Activated T-helper 1 cell treated with anti-CD3 and anti-CD28 coated beads, Interleukin-12 subunit alpha, Interleukin-12 subunit beta, Interleukin-2, Interleukin-4 antibody, amounts not matched to agents 30 ng/mL and 10 ng/mL and 1 ng/mL, durations not matched to agents 14 hours and 24 hours and 36 hours (primary cell): ENCODE measurements around the gene CT45A2. TPM values are rescaled to one million over a fixed set of nuclear protein-coding genes. Genes with fewer than 3 reads are reported as not detected.
"Not testable (repeated sequence)": the region's sequence is repeated elsewhere in the genome, so short reads cannot be mapped to it uniquely, and the experiment has no call there.

Experiments
- DNase-seq: peaks from one replicate; pipeline ENCODE4 v3.0.0; 2021; ENCODE audit warnings: low spot score
- H3K27ac Mint-ChIP-seq: one replicate; pipeline ENCODE4 v1.8.0; 2021; ENCODE audit warnings: mild to moderate bottlenecking, mixed read lengths
- H3K27me3 Mint-ChIP-seq: one replicate; pipeline ENCODE4 v1.8.0; 2022; ENCODE audit warnings: mild to moderate bottlenecking, moderate library complexity, mixed read lengths; ENCODE audit not compliant: insufficient read depth
- H3K36me3 Mint-ChIP-seq: one replicate; pipeline ENCODE4 v1.8.0; 2021; ENCODE audit warnings: low read depth, mixed read lengths
- H3K4me1 Mint-ChIP-seq: one replicate; pipeline ENCODE4 v1.8.0; 2021; ENCODE audit warnings: low read depth, mixed read lengths
- H3K4me3 Mint-ChIP-seq: one replicate; pipeline ENCODE4 v1.8.0; 2021; ENCODE audit warnings: mild to moderate bottlenecking, moderate library complexity, mixed read lengths
- H3K9me3 Mint-ChIP-seq: one replicate; pipeline ENCODE4 v1.8.0; 2021; ENCODE audit warnings: mixed read lengths
- intact Hi-C: fragments of 100-400 bp; cut with micrococcal nuclease; formaldehyde crosslinking; loops from one replicate; pipeline ENCODE4 v1.15.1; 2024
- total RNA-seq: library from RNA; stranded (reverse); gene quantifications from 2 replicates; pipeline ENCODE4 v1.2.3, GENCODE V29; 2022

CT45A2 gene, protein sequence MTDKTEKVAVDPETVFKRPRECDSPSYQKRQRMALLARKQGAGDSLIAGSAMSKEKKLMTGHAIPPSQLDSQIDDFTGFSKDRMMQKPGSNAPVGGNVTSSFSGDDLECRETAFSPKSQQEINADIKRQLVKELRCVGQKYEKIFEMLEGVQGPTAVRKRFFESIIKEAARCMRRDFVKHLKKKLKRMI
- total RNA-seq = not detected in 2 replicates

DNA sequence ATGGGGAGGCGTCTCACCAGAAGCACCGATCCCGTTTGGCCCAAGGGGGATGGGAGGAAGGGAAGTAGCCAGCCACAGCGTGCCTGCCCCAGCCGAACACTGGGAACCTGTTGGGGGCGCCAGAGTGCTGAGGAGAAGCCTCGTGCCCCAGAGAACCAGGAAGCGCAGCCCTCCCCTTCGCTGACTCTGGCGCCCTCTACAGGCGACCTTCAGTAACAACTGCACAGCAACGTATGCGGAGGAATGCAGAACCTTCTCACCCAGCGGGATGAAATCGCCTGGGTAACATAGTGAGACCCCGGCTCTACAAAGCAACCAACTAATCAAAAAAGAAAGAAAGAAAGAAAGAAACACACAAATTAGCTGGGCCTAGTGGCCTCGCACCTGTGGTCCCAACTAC is at the start of gene CT45A2:
CT45A2 (minus strand) TSS at position 101 of the 400 bp plus-strand sequence. CDS start 3,747 bp downstream, outside the sequence.
- H3K27ac Mint-ChIP-seq, H3K36me3 Mint-ChIP-seq, H3K4me3 Mint-ChIP-seq, H3K4me1 Mint-ChIP-seq, H3K9me3 Mint-ChIP-seq, intact Hi-C loops, DNase-seq, H3K27me3 Mint-ChIP-seq: not testable (repeated sequence)

DNA sequence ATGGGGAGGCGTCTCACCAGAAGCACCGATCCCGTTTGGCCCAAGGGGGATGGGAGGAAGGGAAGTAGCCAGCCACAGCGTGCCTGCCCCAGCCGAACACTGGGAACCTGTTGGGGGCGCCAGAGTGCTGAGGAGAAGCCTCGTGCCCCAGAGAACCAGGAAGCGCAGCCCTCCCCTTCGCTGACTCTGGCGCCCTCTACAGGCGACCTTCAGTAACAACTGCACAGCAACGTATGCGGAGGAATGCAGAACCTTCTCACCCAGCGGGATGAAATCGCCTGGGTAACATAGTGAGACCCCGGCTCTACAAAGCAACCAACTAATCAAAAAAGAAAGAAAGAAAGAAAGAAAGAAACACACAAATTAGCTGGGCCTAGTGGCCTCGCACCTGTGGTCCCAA is 34.6 kb upstream of the CT45A2 start, which contains the start of gene CT45A8:
CT45A8 (minus strand) TSS at position 101 of the 400 bp plus-strand sequence. CDS start 3,755 bp downstream, outside the sequence.
- DNase-seq, intact Hi-C loops, H3K36me3 Mint-ChIP-seq, H3K4me1 Mint-ChIP-seq, H3K27ac Mint-ChIP-seq, H3K9me3 Mint-ChIP-seq, H3K4me3 Mint-ChIP-seq, H3K27me3 Mint-ChIP-seq: not testable (repeated sequence)

DNA sequence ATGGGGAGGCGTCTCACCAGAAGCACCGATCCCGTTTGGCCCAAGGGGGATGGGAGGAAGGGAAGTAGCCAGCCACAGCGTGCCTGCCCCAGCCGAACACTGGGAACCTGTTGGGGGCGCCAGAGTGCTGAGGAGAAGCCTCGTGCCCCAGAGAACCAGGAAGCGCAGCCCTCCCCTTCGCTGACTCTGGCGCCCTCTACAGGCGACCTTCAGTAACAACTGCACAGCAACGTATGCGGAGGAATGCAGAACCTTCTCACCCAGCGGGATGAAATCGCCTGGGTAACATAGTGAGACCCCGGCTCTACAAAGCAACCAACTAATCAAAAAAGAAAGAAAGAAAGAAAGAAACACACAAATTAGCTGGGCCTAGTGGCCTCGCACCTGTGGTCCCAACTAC is 17.4 kb upstream of the CT45A2 start, which contains the start of gene CT45A7:
CT45A7 (minus strand) TSS at position 101 of the 400 bp plus-strand sequence. CDS start 3,747 bp downstream, outside the sequence.
- H3K27me3 Mint-ChIP-seq, H3K36me3 Mint-ChIP-seq, intact Hi-C loops, DNase-seq, H3K9me3 Mint-ChIP-seq, H3K4me1 Mint-ChIP-seq, H3K27ac Mint-ChIP-seq, H3K4me3 Mint-ChIP-seq: not testable (repeated sequence)

DNA sequence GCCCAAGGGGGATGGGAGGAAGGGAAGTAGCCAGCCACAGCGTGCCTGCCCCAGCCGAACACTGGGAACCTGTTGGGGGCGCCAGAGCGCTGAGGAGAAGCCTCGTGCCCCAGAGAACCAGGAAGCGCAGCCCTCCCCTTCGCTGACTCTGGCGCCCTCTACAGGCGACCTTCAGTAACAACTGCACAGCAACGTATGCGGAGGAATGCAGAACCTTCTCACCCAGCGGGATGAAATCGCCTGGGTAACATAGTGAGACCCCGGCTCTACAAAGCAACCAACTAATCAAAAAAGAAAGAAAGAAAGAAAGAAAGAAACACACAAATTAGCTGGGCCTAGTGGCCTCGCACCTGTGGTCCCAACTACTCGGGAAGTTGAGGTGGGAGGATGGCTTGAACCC is 17.1 kb downstream of the CT45A2 start, which contains the start of gene CT45A6:
CT45A6 (minus strand) TSS at position 101 of the 400 bp plus-strand sequence. CDS start 3,794 bp downstream, outside the sequence.
- intact Hi-C loops, H3K27ac Mint-ChIP-seq, H3K27me3 Mint-ChIP-seq, H3K4me3 Mint-ChIP-seq, H3K36me3 Mint-ChIP-seq, H3K9me3 Mint-ChIP-seq, DNase-seq, H3K4me1 Mint-ChIP-seq: not testable (repeated sequence)

DNA sequence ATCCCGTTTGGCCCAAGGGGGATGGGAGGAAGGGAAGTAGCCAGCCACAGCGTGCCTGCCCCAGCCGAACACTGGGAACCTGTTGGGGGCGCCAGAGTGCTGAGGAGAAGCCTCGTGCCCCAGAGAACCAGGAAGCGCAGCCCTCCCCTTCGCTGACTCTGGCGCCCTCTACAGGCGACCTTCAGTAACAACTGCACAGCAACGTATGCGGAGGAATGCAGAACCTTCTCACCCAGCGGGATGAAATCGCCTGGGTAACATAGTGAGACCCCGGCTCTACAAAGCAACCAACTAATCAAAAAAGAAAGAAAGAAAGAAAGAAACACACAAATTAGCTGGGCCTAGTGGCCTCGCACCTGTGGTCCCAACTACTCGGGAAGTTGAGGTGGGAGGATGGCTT is 34.4 kb downstream of the CT45A2 start, which contains the start of gene CT45A5:
CT45A5 (minus strand) TSS at position 101 of the 400 bp plus-strand sequence. CDS start 3,774 bp downstream, outside the sequence.
- H3K4me3 Mint-ChIP-seq, DNase-seq, H3K36me3 Mint-ChIP-seq, intact Hi-C loops, H3K27me3 Mint-ChIP-seq, H3K27ac Mint-ChIP-seq, H3K4me1 Mint-ChIP-seq, H3K9me3 Mint-ChIP-seq: not testable (repeated sequence)

DNA sequence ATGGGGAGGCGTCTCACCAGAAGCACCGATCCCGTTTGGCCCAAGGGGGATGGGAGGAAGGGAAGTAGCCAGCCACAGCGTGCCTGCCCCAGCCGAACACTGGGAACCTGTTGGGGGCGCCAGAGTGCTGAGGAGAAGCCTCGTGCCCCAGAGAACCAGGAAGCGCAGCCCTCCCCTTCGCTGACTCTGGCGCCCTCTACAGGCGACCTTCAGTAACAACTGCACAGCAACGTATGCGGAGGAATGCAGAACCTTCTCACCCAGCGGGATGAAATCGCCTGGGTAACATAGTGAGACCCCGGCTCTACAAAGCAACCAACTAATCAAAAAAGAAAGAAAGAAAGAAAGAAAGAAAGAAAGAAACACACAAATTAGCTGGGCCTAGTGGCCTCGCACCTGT is 51.7 kb downstream of the CT45A2 start, which contains the start of gene CT45A3:
CT45A3 (minus strand) TSS at position 101 of the 400 bp plus-strand sequence. CDS start 3,747 bp downstream, outside the sequence.
- H3K9me3 Mint-ChIP-seq, DNase-seq, H3K4me3 Mint-ChIP-seq, H3K36me3 Mint-ChIP-seq, H3K27ac Mint-ChIP-seq, H3K4me1 Mint-ChIP-seq, intact Hi-C loops, H3K27me3 Mint-ChIP-seq: not testable (repeated sequence)

Other genes with a start within 250 kb of the CT45A2 start
- not detected in 2 replicates for gene CT45A1, start 106.4 kb downstream of the CT45A2 start, total RNA-seq
- not detected in 2 replicates for gene CT45A3, start 51.8 kb downstream of the CT45A2 start, total RNA-seq
- not detected in 2 replicates for gene CT45A5, start 34.5 kb downstream of the CT45A2 start, total RNA-seq
- gene CT45A6, start 17.2 kb downstream of the CT45A2 start, total RNA-seq = not detected in 2 replicates
- gene CT45A7, start 17.3 kb upstream of the CT45A2 start, total RNA-seq = not detected in 2 replicates
- gene CT45A8, start 34.5 kb upstream of the CT45A2 start, total RNA-seq = not detected in 2 replicates
- not detected in 2 replicates for gene CT45A9, start 51.8 kb upstream of the CT45A2 start, total RNA-seq
- not detected in 2 replicates for gene CT45A10, start 73.4 kb upstream of the CT45A2 start, total RNA-seq
- not detected in 2 replicates for gene SAGE1, start 73.7 kb upstream of the CT45A2 start, total RNA-seq
- 25.2 and 26.4 TPM in 2 replicates for gene MMGT1, start 154.0 kb upstream of the CT45A2 start, total RNA-seq
- gene SLC9A6, start 165.4 kb upstream of the CT45A2 start, total RNA-seq = 12.7 and 13.4 TPM in 2 replicates